Small intestine (tissue), 7 donors: ENCODE results near the gene PLAGL1. TPM values are rescaled to one million over a fixed set of nuclear protein-coding genes. Genes with fewer than 3 reads are reported as not detected.

Experiments used
- DNase-seq, 2 donors: peaks; one replicate each; pipeline versions ENCODE4 v3.0.0 to v3.0.0-alpha.2; 2013
- FAIRE-seq: peaks from 2 replicates; lab custom pipeline; 2012; peaks lifted over from hg19 to GRCh38; lab: Jason Lieb, UNC
- H3K27ac ChIP-seq, 3 donors: one replicate each; pipeline ENCODE4 v1.5.1; 2013; ENCODE audit warnings: low read length in 2 of 3, mild to moderate bottlenecking in 2 of 3, control low read depth in 1 of 3, inconsistent platforms in 1 of 3, low read depth in 1 of 3, moderate library complexity in 1 of 3
- H3K27me3 ChIP-seq, 3 donors: one replicate each; pipeline ENCODE4 v1.6.1; 2013; ENCODE audit warnings: low read length in 3 of 3, inconsistent platforms in 1 of 3; ENCODE audit not compliant: control insufficient read depth in 3 of 3, insufficient read depth in 3 of 3
- H3K36me3 ChIP-seq, 3 donors: one replicate each; pipeline ENCODE4 v1.6.1; 2013; ENCODE audit warnings: low read length in 3 of 3, inconsistent platforms in 1 of 3, low read depth in 1 of 3, mild to moderate bottlenecking in 1 of 3, moderate library complexity in 1 of 3; ENCODE audit not compliant: control insufficient read depth in 3 of 3, insufficient read depth in 2 of 3
- H3K4me1 ChIP-seq, 3 donors: one replicate each; pipeline ENCODE4 v1.6.1; 2013; ENCODE audit warnings: low read length in 2 of 3, inconsistent platforms in 1 of 3, low read depth in 1 of 3, mild to moderate bottlenecking in 1 of 3, moderate library complexity in 1 of 3; ENCODE audit not compliant: control insufficient read depth in 3 of 3, insufficient read depth in 2 of 3
- H3K4me3 ChIP-seq, 3 donors: one replicate each; pipeline ENCODE4 v1.5.1; 2013; ENCODE audit warnings: low read length in 3 of 3, control low read depth in 1 of 3, inconsistent platforms in 1 of 3, low read depth in 1 of 3, mild to moderate bottlenecking in 1 of 3, moderate library complexity in 1 of 3
- H3K9me3 ChIP-seq, 2 donors: one replicate each; pipeline ENCODE4 v1.6.1; 2013; ENCODE audit warnings: low read depth in 1 of 2, low read length in 1 of 2; ENCODE audit not compliant: control insufficient read depth in 2 of 2, insufficient read depth in 1 of 2
- WGBS, 3 donors: extraction: QIAGEN DNeasy Blood & Tissue Kit; methylation state at CpG; one replicate each; pipeline ENCODE4 v1.1.7; 2013; 5-methylcytosine and 5-hydroxymethylcytosine counted together
- polyA plus RNA-seq, 4 donors: library from polyadenylated mRNA; stranded (reverse) in 3 of 4; unstranded in 1 of 4; fragments of 200-250 nt in 3 of 4; fragments of 120-200 nt in 1 of 4; gene quantifications; one replicate each; pipeline versions ENCODE4 v1.2.1 to v1.2.3, GENCODE V29; 2013
- donor health status: healthy with polysubstance abuse.
- donor health status: control.
- donor health status: control.
- donor health status: Bipolar disorder and iron deficiency.
- donor health status: healthy.

The PLAGL1 gene
- polyA plus RNA-seq, 4 donors, result 2.7 to 156 (median 6.0) TPM

GRCh38 chr6:143966312-143966711 lies 41.7 kb downstream of the PLAGL1 start:
- no peaks in the 10 kb centered on the region for H3K9me3 ChIP-seq
- 90 to 98% (median 94%) methylated on average over 1 of the region's 1 CpG for WGBS, 3 donors
- FAIRE-seq (no peak), DNase-seq (no peak)
- H3K27me3 ChIP-seq, result no peaks in the 10 kb centered on the region
- H3K4me3 ChIP-seq, result no peak overlapping the region
- no peak overlapping the region for H3K27ac ChIP-seq
- H3K36me3 ChIP-seq, result peaks cover 0 to 12% (median 0%) of the 10 kb centered on the region in 3 donors
- H3K4me1 ChIP-seq, result peaks cover 0 to 15% (median 5%) of the 10 kb centered on the region in 3 donors

- Histone ChIP-seq H3K27me3 (no peaks in the 10 kb centered on the region), H3K4me1 (peaks cover 0 to 15% (median 5%) of the 10 kb centered on the region in 3 donors), H3K9me3 (no peaks in the 10 kb centered on the region), H3K27ac (no peak overlapping the region), H3K4me3 (no peak overlapping the region), H3K36me3 (peaks cover 0 to 12% (median 0%) of the 10 kb centered on the region in 3 donors)
- no peak for DNase-seq
- FAIRE-seq, result no peak
- 73 to 85% (median 82%) methylated on average over 6 of the region's 6 CpGs for WGBS, 3 donors
Observed at GRCh38 chr6:143965503-143966171, 42.4 kb downstream of the PLAGL1 start.

- Histone ChIP-seq H3K4me3 (no peak overlapping the region), H3K36me3 (peaks cover 0 to 12% (median 0%) of the 10 kb centered on the region in 3 donors), H3K4me1 (peaks cover 0 to 15% (median 5%) of the 10 kb centered on the region in 3 donors), H3K27ac (no peak overlapping the region), H3K27me3 (no peaks in the 10 kb centered on the region), H3K9me3 (no peaks in the 10 kb centered on the region)
- peak; percentile 19 to 64 for DNase-seq
- no peak for FAIRE-seq
- 19 to 51% (median 42%) methylated on average over 6 of the region's 6 CpGs for WGBS, 3 donors
Observed at GRCh38 chr6:143964674-143965081, 43.4 kb downstream of the PLAGL1 start.

GRCh38 chr6:143963158-143963919 lies 44.7 kb downstream of the PLAGL1 start:
- Histone ChIP-seq H3K9me3 (no peaks in the 10 kb centered on the region), H3K27ac (no peak overlapping the region), H3K4me1 (peaks cover 0 to 15% (median 5%) of the 10 kb centered on the region in 3 donors), H3K36me3 (peaks cover 0 to 16% (median 0%) of the 10 kb centered on the region in 3 donors), H3K4me3 (no peak overlapping the region), H3K27me3 (no peaks in the 10 kb centered on the region)
- FAIRE-seq, result no peak
- DNase-seq, result peak in 1 of 2 donors; percentile 14
- 67 to 84% (median 72%) methylated on average over 7 of the region's 7 CpGs for WGBS, 3 donors

- WGBS, 3 donors, result 75 to 91% (median 85%) methylated on average over 12 of the region's 12 CpGs
Observed at GRCh38 chr6:143961886-143962878, 45.9 kb downstream of the PLAGL1 start.

GRCh38 chr6:143961066-143961465 lies 47.0 kb downstream of the PLAGL1 start:
- no peaks in the 10 kb centered on the region for H3K27me3 ChIP-seq
- no peaks in the 10 kb centered on the region for H3K9me3 ChIP-seq
- 82 to 87% (median 87%) methylated on average over 3 of the region's 3 CpGs for WGBS, 3 donors
- FAIRE-seq, result no peak
- H3K4me3 ChIP-seq, result no peak overlapping the region
- no peak for DNase-seq
- H3K27ac ChIP-seq, result no peak overlapping the region
- peaks cover 0 to 15% (median 5%) of the 10 kb centered on the region in 3 donors for H3K4me1 ChIP-seq
- H3K36me3 ChIP-seq, result peaks cover 0 to 16% (median 0%) of the 10 kb centered on the region in 3 donors

More at GRCh38 chr6:143961886-143962878, 45.9 kb downstream of the PLAGL1 start:
- no peak for DNase-seq
- Histone ChIP-seq H3K36me3 (peaks cover 0 to 16% (median 0%) of the 10 kb centered on the region in 3 donors), H3K4me3 (no peak overlapping the region), H3K27ac (no peak overlapping the region), H3K27me3 (no peaks in the 10 kb centered on the region), H3K4me1 (peaks cover 0 to 15% (median 5%) of the 10 kb centered on the region in 3 donors), H3K9me3 (no peaks in the 10 kb centered on the region)
- no peak for FAIRE-seq

- peaks cover 0 to 12% (median 0%) of the 10 kb centered on the region in 3 donors for H3K36me3 ChIP-seq
- DNase-seq, result no peak
- no peaks in the 10 kb centered on the region for H3K27me3 ChIP-seq
- no peaks in the 10 kb centered on the region for H3K9me3 ChIP-seq
- H3K27ac ChIP-seq, result no peak overlapping the region
- H3K4me3 ChIP-seq, result no peak overlapping the region
- H3K4me1 ChIP-seq, result peaks cover 0 to 11% (median 5%) of the 10 kb centered on the region in 3 donors
- FAIRE-seq, result no peak
- WGBS, 3 donors, result 69 to 82% (median 73%) methylated on average over 4 of the region's 4 CpGs
Observed at GRCh38 chr6:143959927-143960326, 48.1 kb downstream of the PLAGL1 start.
